GM20431 (cell line): ENCODE measurements around the gene CPT1B.
"Not testable (repeated sequence)": the region's sequence is repeated elsewhere in the genome, so short reads cannot be mapped to it uniquely, and the experiment has no call there.

Experiments
- in situ Hi-C: fragments of 300-500 bp; cut with MseI, MboI; formaldehyde crosslinking; loops from one replicate; pipeline ENCODE4 v1.15.0; 2020; ENCODE audit warnings: low sequenced_read_pairs; ENCODE audit not compliant: unreplicated experiment

CPT1B gene

GRCh38 chr22:50520826-50521453, 57.3 kb downstream of the CPT1B start:
- in situ Hi-C loops, result no loop called here

GRCh38 chr22:50520184-50520583, 58.0 kb downstream of the CPT1B start:
- in situ Hi-C loops, result not testable (repeated sequence)

- in situ Hi-C loops, result no loop called here
Observed at GRCh38 chr22:50519151-50519550, 59.1 kb downstream of the CPT1B start.
